ENCODE measurements around the gene PDSS2. TPM values are rescaled to one million over a fixed set of nuclear protein-coding genes. Genes with fewer than 3 reads are reported as not detected.

The PDSS2 gene
- total RNA-seq, 4 donors from 2014 or later: 6.5 to 12.2 (median 9.0) TPM

GRCh38 chr6:107217248-107217647, 242.1 kb downstream of the PDSS2 start:
- H3K4me1 ChIP-seq: no peaks in the 10 kb centered on the region
- H3K4me3 ChIP-seq: no peak overlapping the region
- no peaks in the 10 kb centered on the region for H3K36me3 ChIP-seq
- TF ChIP-seq, protein P1, sequence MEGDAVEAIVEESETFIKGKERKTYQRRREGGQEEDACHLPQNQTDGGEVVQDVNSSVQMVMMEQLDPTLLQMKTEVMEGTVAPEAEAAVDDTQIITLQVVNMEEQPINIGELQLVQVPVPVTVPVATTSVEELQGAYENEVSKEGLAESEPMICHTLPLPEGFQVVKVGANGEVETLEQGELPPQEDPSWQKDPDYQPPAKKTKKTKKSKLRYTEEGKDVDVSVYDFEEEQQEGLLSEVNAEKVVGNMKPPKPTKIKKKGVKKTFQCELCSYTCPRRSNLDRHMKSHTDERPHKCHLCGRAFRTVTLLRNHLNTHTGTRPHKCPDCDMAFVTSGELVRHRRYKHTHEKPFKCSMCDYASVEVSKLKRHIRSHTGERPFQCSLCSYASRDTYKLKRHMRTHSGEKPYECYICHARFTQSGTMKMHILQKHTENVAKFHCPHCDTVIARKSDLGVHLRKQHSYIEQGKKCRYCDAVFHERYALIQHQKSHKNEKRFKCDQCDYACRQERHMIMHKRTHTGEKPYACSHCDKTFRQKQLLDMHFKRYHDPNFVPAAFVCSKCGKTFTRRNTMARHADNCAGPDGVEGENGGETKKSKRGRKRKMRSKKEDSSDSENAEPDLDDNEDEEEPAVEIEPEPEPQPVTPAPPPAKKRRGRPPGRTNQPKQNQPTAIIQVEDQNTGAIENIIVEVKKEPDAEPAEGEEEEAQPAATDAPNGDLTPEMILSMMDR (IDR thresholded peaks at IDR 0.05): no peak
- no peak for TF ChIP-seq POLR2AphosphoS5 (IDR thresholded peaks at IDR 0.05)
- no peak for TF ChIP-seq EP300 (IDR thresholded peaks at IDR 0.05)
- no peak for TF ChIP-seq POLR2A (IDR thresholded peaks at IDR 0.05)
- H3K9me3 ChIP-seq: no peaks in the 10 kb centered on the region
- H3K27ac ChIP-seq: no peak overlapping the region
- ATAC-seq: no peak
- no peaks in the 10 kb centered on the region for H3K27me3 ChIP-seq

GRCh38 chr6:107216197-107216933, 243.0 kb downstream of the PDSS2 start:
- Histone ChIP-seq H3K9me3 (no peaks in the 10 kb centered on the region), H3K4me1 (no peaks in the 10 kb centered on the region), H3K4me3 (no peak overlapping the region), H3K27ac (no peak overlapping the region), H3K36me3 (no peaks in the 10 kb centered on the region), H3K27me3 (no peaks in the 10 kb centered on the region)
- TF ChIP-seq EP300 (IDR thresholded peaks at IDR 0.05): no peak
- no peak for TF ChIP-seq POLR2AphosphoS5 (IDR thresholded peaks at IDR 0.05)
- TF ChIP-seq POLR2A (IDR thresholded peaks at IDR 0.05): no peak
- TF ChIP-seq, protein P1 (IDR thresholded peaks at IDR 0.05): no peak
- 84 to 86% methylated on average over 5 to 8 of the region's 8 CpGs for WGBS, 2 donors (ENCODE audit: low coverage in 1 of 2)
- no peak for ATAC-seq

DNA sequence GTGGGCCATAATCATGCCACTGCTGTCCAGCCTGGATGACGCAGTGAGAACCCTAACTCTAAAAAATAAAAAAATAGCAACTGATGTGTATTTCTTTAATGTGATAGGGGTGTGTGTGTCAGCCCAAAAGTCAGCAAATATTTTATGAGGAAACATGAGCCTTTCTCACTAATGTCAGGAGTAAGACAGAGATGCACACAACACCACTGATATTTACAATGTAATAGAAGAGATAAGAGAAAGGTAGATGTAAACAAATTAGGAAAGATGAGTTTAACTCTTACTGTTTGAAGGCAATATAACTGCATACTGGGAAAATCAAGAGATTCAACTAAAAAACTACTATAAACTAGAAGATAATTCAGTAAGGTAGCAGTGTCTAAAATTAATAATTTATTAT, 244.0 kb downstream of the PDSS2 start:
- H3K4me1 ChIP-seq: no peaks in the 10 kb centered on the region
- H3K27me3 ChIP-seq: no peaks in the 10 kb centered on the region
- no peaks in the 10 kb centered on the region for H3K36me3 ChIP-seq
- H3K27ac ChIP-seq: no peak overlapping the region
- no peak overlapping the region for H3K4me3 ChIP-seq
- 88 to 100% methylated on average over 1 of the region's 1 CpG for WGBS, 2 donors (ENCODE audit: low coverage in 1 of 2)
- no peak for TF ChIP-seq POLR2A (IDR thresholded peaks at IDR 0.05)
- no peak for TF ChIP-seq EP300 (IDR thresholded peaks at IDR 0.05)
- TF ChIP-seq, protein P1 (IDR thresholded peaks at IDR 0.05): no peak
- no peak for TF ChIP-seq POLR2AphosphoS5 (IDR thresholded peaks at IDR 0.05)
- no peaks in the 10 kb centered on the region for H3K9me3 ChIP-seq
- no peak for ATAC-seq

- Histone ChIP-seq H3K4me1 (no peaks in the 10 kb centered on the region), H3K27ac (no peak overlapping the region), H3K27me3 (no peaks in the 10 kb centered on the region), H3K9me3 (no peaks in the 10 kb centered on the region), H3K4me3 (no peak overlapping the region), H3K36me3 (no peaks in the 10 kb centered on the region)
- ATAC-seq: no peak
- TF ChIP-seq POLR2AphosphoS5 (IDR thresholded peaks at IDR 0.05) (no peak), POLR2A (IDR thresholded peaks at IDR 0.05) (no peak), EP300 (IDR thresholded peaks at IDR 0.05) (no peak)
- TF ChIP-seq, protein P1 (IDR thresholded peaks at IDR 0.05): no peak
Measured at GRCh38 chr6:107214655-107215054, 244.7 kb downstream of the PDSS2 start.

Measured in gastroesophageal sphincter (tissue), 4 donors.